Osteocyte (in vitro differentiated cells): Measurements from ENCODE around the gene TREML2. TPM values are rescaled to one million over a fixed set of nuclear protein-coding genes. Genes with fewer than 3 reads are reported as not detected.
A peak's percentile ranks its signal among the peaks of the same experiment; 100 is the strongest.
"Not testable (repeated sequence)": the region's sequence is repeated elsewhere in the genome, so short reads cannot be mapped to it uniquely, and the experiment has no call there.

Experiments used
- DNase-seq: peaks from one replicate; pipeline ENCODE4 v3.0.0; 2021; ENCODE audit warnings: mixed read lengths; ENCODE audit not compliant: unreplicated experiment; ENCODE audit errors: extremely low spot score
- H3K27ac Mint-ChIP-seq: one replicate; pipeline ENCODE4 v1.8.0; 2021; ENCODE audit warnings: mild to moderate bottlenecking, mixed read lengths; ENCODE audit not compliant: unreplicated experiment
- H3K27me3 Mint-ChIP-seq: one replicate; pipeline ENCODE4 v1.8.0; 2021; ENCODE audit warnings: mixed read lengths; ENCODE audit not compliant: unreplicated experiment
- H3K36me3 Mint-ChIP-seq: one replicate; pipeline ENCODE4 v1.8.0; 2021; ENCODE audit warnings: mixed read lengths; ENCODE audit not compliant: unreplicated experiment
- H3K4me1 Mint-ChIP-seq: one replicate; pipeline ENCODE4 v1.8.0; 2021; ENCODE audit warnings: mixed read lengths; ENCODE audit not compliant: unreplicated experiment
- H3K4me3 Mint-ChIP-seq: one replicate; pipeline ENCODE4 v1.8.0; 2021; ENCODE audit warnings: mild to moderate bottlenecking, moderate library complexity, mixed read lengths; ENCODE audit not compliant: unreplicated experiment
- H3K9me3 Mint-ChIP-seq: one replicate; pipeline ENCODE4 v1.8.0; 2021; ENCODE audit warnings: mixed read lengths; ENCODE audit not compliant: unreplicated experiment
- CTCF ChIP-seq: fragments of 200-600 bp; sonication (generic); IDR thresholded peaks from 2 replicates; pipeline ENCODE4 v1.5.0; 2021; ENCODE audit warnings: antibody characterized with exemption, mild to moderate bottlenecking, moderate library complexity
- total RNA-seq: library from RNA; stranded (reverse); gene quantifications from 2 replicates; pipeline ENCODE4 v1.2.1, GENCODE V29; 2021

The TREML2 gene
- total RNA-seq, 1 donor from 2014 or later: not detected

- no peaks in the 10 kb centered on the region for H3K9me3 Mint-ChIP-seq
- TF ChIP-seq CTCF: no peak
- no peaks in the 10 kb centered on the region for H3K36me3 Mint-ChIP-seq
- H3K4me1 Mint-ChIP-seq: no peaks in the 10 kb centered on the region
- no peak overlapping the region for H3K4me3 Mint-ChIP-seq
- no peak overlapping the region for H3K27ac Mint-ChIP-seq
- peaks cover 16% of the 10 kb centered on the region for H3K27me3 Mint-ChIP-seq
- peak; percentile 42 for DNase-seq
These were observed 10.2 kb downstream of the TREML2 start for GRCh38 chr6:41190791-41191190.

- no peak for TF ChIP-seq CTCF
- Mint-ChIP-seq H3K4me3 (no peak overlapping the region), H3K4me1 (no peaks in the 10 kb centered on the region), H3K36me3 (no peaks in the 10 kb centered on the region), H3K27me3 (peaks cover 15% of the 10 kb centered on the region), H3K9me3 (no peaks in the 10 kb centered on the region), H3K27ac (no peak overlapping the region)
- peak; percentile 23 for DNase-seq
These were observed 11.0 kb downstream of the TREML2 start for GRCh38 chr6:41189967-41190366.

DNA sequence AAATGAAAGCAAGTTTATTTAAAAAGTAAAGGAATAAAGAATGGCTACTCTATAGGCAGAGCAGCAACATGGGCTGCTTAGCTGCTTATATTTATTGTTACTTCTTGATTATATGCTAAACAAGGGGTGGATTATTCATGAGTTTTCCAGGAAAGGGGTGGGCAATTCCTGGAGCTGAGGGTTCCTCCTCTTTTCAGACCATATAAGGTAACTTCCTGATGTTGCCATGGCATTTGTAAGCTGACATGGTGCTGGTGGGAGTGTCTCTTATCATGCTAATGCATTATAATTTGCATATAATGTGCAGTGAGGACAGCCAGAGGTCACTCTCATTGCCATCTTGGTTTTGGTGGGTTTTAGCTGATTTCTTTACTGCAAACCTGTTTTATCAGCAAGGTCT, 11.9 kb downstream of the TREML2 start:
- H3K4me1 Mint-ChIP-seq, DNase-seq, H3K9me3 Mint-ChIP-seq, H3K4me3 Mint-ChIP-seq, H3K36me3 Mint-ChIP-seq, H3K27ac Mint-ChIP-seq: not testable (repeated sequence)
- peaks cover 16% of the 10 kb centered on the region for H3K27me3 Mint-ChIP-seq

DNA sequence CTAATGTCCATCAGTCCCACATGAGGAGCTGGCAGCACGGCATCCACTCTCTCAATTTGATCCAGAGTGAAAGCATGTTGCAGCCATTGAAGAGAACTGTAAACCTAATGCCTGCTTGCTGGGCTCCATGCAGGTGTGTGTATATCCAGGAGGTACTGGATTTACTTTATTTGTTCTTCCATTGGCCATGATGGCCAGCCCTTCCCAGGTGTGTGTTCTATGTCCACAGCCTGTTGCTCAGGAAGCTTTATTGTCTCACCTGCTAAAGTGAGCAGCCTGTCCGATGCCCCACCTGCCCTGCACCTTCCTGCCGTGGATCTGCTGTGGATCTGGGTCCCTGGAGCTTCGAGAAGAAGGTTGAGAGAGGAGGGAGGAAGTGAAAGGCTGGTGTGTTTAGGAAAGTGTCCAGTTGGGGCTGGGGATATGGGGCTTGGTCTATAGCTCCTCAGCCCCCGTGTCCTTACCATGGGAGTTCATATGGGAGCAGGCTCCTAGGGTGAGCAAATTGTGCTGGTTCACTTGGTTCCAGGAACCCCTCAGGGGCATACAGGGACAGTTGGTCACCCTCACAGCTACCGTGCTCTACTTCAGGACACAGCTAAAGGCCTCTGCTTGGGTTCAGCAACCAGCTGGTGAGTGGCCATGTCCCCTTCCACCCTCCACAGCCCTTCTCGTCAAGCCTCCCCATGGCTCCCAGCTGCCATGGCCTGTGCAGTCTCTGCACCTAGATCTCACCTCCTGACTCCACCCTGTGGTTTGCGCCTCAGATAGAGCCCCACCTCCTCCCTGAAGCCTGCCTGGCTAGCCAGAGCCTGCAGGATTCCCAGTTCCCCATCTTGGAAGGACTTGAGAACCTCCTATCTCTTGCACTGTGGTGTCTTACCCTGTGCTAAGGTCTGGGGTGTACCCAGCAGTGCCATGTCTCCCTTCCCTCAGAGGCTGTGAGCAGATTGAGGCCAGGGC, 12.7 kb downstream of the TREML2 start:
- Mint-ChIP-seq H3K4me3 (no peak overlapping the region), H3K9me3 (no peaks in the 10 kb centered on the region), H3K36me3 (no peaks in the 10 kb centered on the region), H3K4me1 (no peaks in the 10 kb centered on the region), H3K27ac (no peak overlapping the region), H3K27me3 (peaks cover 16% of the 10 kb centered on the region)
- no peak for TF ChIP-seq CTCF
- DNase-seq: peak; percentile 62

DNA sequence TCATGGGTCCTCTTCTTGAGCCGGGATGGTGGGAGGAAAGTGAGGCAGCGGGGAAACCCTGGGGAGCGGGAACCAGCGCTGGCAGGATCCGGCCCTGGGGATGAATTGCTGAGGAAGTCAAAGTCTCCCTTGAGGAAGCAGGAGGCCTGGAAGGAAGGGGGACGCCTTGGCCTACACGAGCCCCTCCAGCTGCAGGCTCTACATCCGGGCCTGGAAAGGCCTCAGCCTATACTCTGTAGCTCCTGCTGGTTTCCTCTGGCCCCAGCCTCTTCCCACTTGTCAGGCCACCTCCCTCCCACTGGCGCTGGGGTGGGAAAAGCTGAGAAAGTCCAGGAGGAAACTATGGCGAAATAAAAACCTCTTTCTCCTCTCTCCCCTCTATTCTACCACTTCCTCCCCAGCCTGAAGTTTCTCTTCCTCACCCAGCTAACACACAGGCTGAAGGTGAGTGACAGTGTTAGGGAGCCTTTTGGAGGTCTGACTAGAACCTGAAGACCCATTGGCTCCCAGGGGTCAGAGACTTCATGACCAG, 14.9 kb downstream of the TREML2 start:
- DNase-seq: peak; percentile 73
- H3K36me3 Mint-ChIP-seq: no peaks in the 10 kb centered on the region
- no peak for TF ChIP-seq CTCF
- H3K4me1 Mint-ChIP-seq: no peaks in the 10 kb centered on the region
- H3K27ac Mint-ChIP-seq: no peak overlapping the region
- H3K9me3 Mint-ChIP-seq: no peaks in the 10 kb centered on the region
- no peak overlapping the region for H3K4me3 Mint-ChIP-seq
- peaks cover 26% of the 10 kb centered on the region for H3K27me3 Mint-ChIP-seq
